A549 (cell line): ENCODE measurements around the gene ARHGEF7. TPM values are rescaled to one million over a fixed set of nuclear protein-coding genes. Genes with fewer than 3 reads are reported as not detected.

ENCODE experiments used
- ATAC-seq, 2 experiments: fragments of 200-7000 bp in 1 of 2; fragments of >200 bp in 1 of 2; cut with Nextera tagmentation in 1 of 2; cut with Tn5 transposase in 1 of 2; 3 replicates each; pipeline versions ENCODE4 v1.8.0 to v1.9.1; 2018 to 2020; ENCODE audit warnings: mild to moderate bottlenecking in 1 of 2, moderate library complexity in 1 of 2
- CTCF ChIA-PET: fragments of 300-600 bp; sonication (Branson Sonifier 250); formaldehyde crosslinking; extraction: SDS; loops from one replicate; lab custom pipeline; 2021; ENCODE audit warnings: antibody characterized with exemption, inconsistent platforms; lab: Yijun Ruan, JAX
- POLR2A ChIA-PET: fragments of 350-600 bp; formaldehyde crosslinking; extraction: SDS; loops from one replicate; lab custom pipeline; 2021; ENCODE audit warnings: antibody characterized with exemption, inconsistent platforms; lab: Yijun Ruan, JAX
- DNase-seq, 2 experiments: peaks; one replicate each; pipeline versions ENCODE4 v3.0.0 to v3.0.0-alpha.2; 2011 to 2016; ENCODE audit warnings: low read depth in 1 of 2, low spot score in 1 of 2
- FAIRE-seq: peaks from 2 replicates; lab custom pipeline; 2011; peaks lifted over from hg19 to GRCh38; lab: Jason Lieb, UNC
- H3K27ac ChIP-seq, 2 experiments: fragments of >200 bp; sonication (Bioruptor Twin); formaldehyde crosslinking; 3 replicates each; pipeline ENCODE4 v1.5.1; 2016 to 2017
- H3K4me1 ChIP-seq: fragments of >200 bp; sonication (Bioruptor Twin); formaldehyde crosslinking; 3 replicates; pipeline ENCODE4 v1.6.1; 2016
- H3K4me2 ChIP-seq: fragments of >200 bp; sonication (Bioruptor Twin); formaldehyde crosslinking; 3 replicates; pipeline ENCODE4 v1.6.1; 2016
- H3K4me3 ChIP-seq: fragments of >200 bp; sonication (Bioruptor Twin); formaldehyde crosslinking; 3 replicates; pipeline ENCODE4 v1.5.1; 2016
- H3K9me3 ChIP-seq: fragments of >200 bp; sonication (Bioruptor Twin); formaldehyde crosslinking; 3 replicates; pipeline ENCODE4 v1.6.1; 2016
- ATOH8 ChIP-seq: fragments of 250-450 bp; sonication (Bioruptor Pico); IDR thresholded peaks from 2 replicates; pipeline ENCODE4 v1.5.0; 2020; ENCODE audit warnings: low read depth, mild to moderate bottlenecking, moderate library complexity
- BHLHE40 ChIP-seq: IDR thresholded peaks from 2 replicates; pipeline ENCODE4 v1.6.1; 2012; ENCODE audit warnings: low read depth, low read length, inconsistent platforms
- CBX2 ChIP-seq: fragments of 200-600 bp; sonication (generic); IDR thresholded peaks from 2 replicates; pipeline ENCODE4 v1.6.1; 2016; ENCODE audit warnings: low read depth, mild to moderate bottlenecking, borderline replicate concordance
- CHD2 ChIP-seq: fragments of 150-350 bp; IDR thresholded peaks from 2 replicates; pipeline ENCODE4 v1.6.1; 2014; ENCODE audit warnings: low read length; ENCODE audit not compliant: partially characterized antibody
- CHD4 ChIP-seq: fragments of 200-600 bp; sonication (generic); IDR thresholded peaks from 2 replicates; pipeline ENCODE4 v1.6.1; 2016; ENCODE audit warnings: antibody characterized with exemption, mild to moderate bottlenecking, borderline replicate concordance
- CTCF ChIP-seq: fragments of >200 bp; sonication (Bioruptor Twin); formaldehyde crosslinking; IDR thresholded peaks from 3 replicates; pipeline ENCODE4 v1.5.1; 2016
- EHMT2 ChIP-seq: fragments of 200-600 bp; sonication (generic); IDR thresholded peaks from 2 replicates; pipeline ENCODE4 v1.6.1; 2016; ENCODE audit warnings: antibody characterized with exemption, low read depth, mild to moderate bottlenecking, moderate library complexity
- EP300 ChIP-seq, 2 experiments: fragments of >200 bp; sonication (Bioruptor Twin); formaldehyde crosslinking; IDR thresholded peaks; 2 replicates in 1 of 2; 3 replicates in 1 of 2; pipeline ENCODE4 v1.6.1; 2016 to 2017
- ESRRA ChIP-seq: fragments of 150-350 bp; IDR thresholded peaks from 2 replicates; pipeline ENCODE4 v1.6.1; 2014; ENCODE audit warnings: mild to moderate bottlenecking, low read length, borderline replicate concordance
- FOSB ChIP-seq: fragments of 250-450 bp; sonication (Bioruptor Pico); IDR thresholded peaks from 2 replicates; pipeline ENCODE4 v1.5.0; 2020; ENCODE audit warnings: mild to moderate bottlenecking, moderate library complexity
- FOSL2 ChIP-seq, 2 experiments: fragments of 450-650 bp in 1 of 2; fragments of >200 bp in 1 of 2; sonication (Bioruptor Twin) in 1 of 2; formaldehyde crosslinking; IDR thresholded peaks; 2 replicates each; pipeline versions ENCODE4 v1.5.0 to v1.6.1; 2016 to 2020; ENCODE audit warnings: mild to moderate bottlenecking in 1 of 2, moderate library complexity in 1 of 2
- FOXS1 ChIP-seq: fragments of 250-450 bp; sonication (Bioruptor Pico); IDR thresholded peaks from 2 replicates; pipeline ENCODE4 v1.5.0; 2020; ENCODE audit warnings: mild to moderate bottlenecking, moderate library complexity
- HES2 ChIP-seq: fragments of >200 bp; sonication (Bioruptor Twin); formaldehyde crosslinking; IDR thresholded peaks from 2 replicates; pipeline ENCODE4 v1.6.1; 2016
- HEYL ChIP-seq: fragments of 250-450 bp; sonication (Bioruptor Pico); IDR thresholded peaks from 2 replicates; pipeline ENCODE4 v1.8.0; 2021; ENCODE audit warnings: mild to moderate bottlenecking, moderate library complexity
- JUN ChIP-seq, 2 experiments: fragments of >200 bp; sonication (Bioruptor Twin); formaldehyde crosslinking; IDR thresholded peaks; 2 replicates in 1 of 2; 3 replicates in 1 of 2; pipeline ENCODE4 v1.6.1; 2016 to 2017
- KDM5A ChIP-seq: fragments of 200-600 bp; sonication (generic); IDR thresholded peaks from 2 replicates; pipeline ENCODE4 v1.6.1; 2016; ENCODE audit warnings: antibody characterized with exemption, mild to moderate bottlenecking
- MAX ChIP-seq: IDR thresholded peaks from 2 replicates; pipeline ENCODE4 v1.6.1; 2012
- MAZ ChIP-seq: fragments of 150-350 bp; IDR thresholded peaks from 2 replicates; pipeline ENCODE4 v1.6.1; 2014; ENCODE audit warnings: antibody characterized with exemption, low read depth, low read length, borderline replicate concordance
- MYC ChIP-seq: IDR thresholded peaks from 2 replicates; pipeline ENCODE4 v1.6.1; 2012; ENCODE audit warnings: mild to moderate bottlenecking, inconsistent platforms, low read length, improper control_type of control experiment, borderline replicate concordance
- NFE2L2 ChIP-seq: fragments of 150-350 bp; conservative IDR thresholded peaks from 2 replicates; pipeline ENCODE4 v1.6.1; 2014; ENCODE audit warnings: low read length
- NPAS2 ChIP-seq: fragments of 250-450 bp; sonication (Bioruptor Pico); IDR thresholded peaks from 2 replicates; pipeline ENCODE4 v1.8.0; 2022; ENCODE audit warnings: mild to moderate bottlenecking, moderate library complexity, borderline replicate concordance
- PHF8 ChIP-seq: fragments of 200-600 bp; sonication (generic); IDR thresholded peaks from 2 replicates; pipeline ENCODE4 v1.6.1; 2016; ENCODE audit warnings: low read depth, mild to moderate bottlenecking, antibody characterized with exemption, moderate library complexity, borderline replicate concordance
- RARB ChIP-seq: fragments of 250-450 bp; sonication (Bioruptor Pico); IDR thresholded peaks from 2 replicates; pipeline ENCODE4 v1.8.0; 2021; ENCODE audit warnings: mild to moderate bottlenecking, moderate library complexity
- RCOR1 ChIP-seq: fragments of 150-350 bp; IDR thresholded peaks from 2 replicates; pipeline ENCODE4 v1.6.1; 2014; ENCODE audit warnings: antibody characterized with exemption, low read length, low read depth
- RFX5 ChIP-seq: fragments of 450-650 bp; IDR thresholded peaks from 2 replicates; pipeline ENCODE4 v1.7.1; 2014; ENCODE audit warnings: antibody characterized with exemption, mild to moderate bottlenecking, moderate library complexity
- RNF2 ChIP-seq: fragments of 200-600 bp; sonication (generic); IDR thresholded peaks from 2 replicates; pipeline ENCODE4 v1.6.1; 2016; ENCODE audit warnings: low read depth, mild to moderate bottlenecking, antibody characterized with exemption, moderate library complexity, borderline replicate concordance
- SREBF2 ChIP-seq: fragments of 450-650 bp; IDR thresholded peaks from 2 replicates; pipeline ENCODE4 v1.6.1; 2014; ENCODE audit warnings: mild to moderate bottlenecking, moderate library complexity
- USF2 ChIP-seq: fragments of 450-650 bp; IDR thresholded peaks from 2 replicates; pipeline ENCODE4 v1.6.1; 2014; ENCODE audit warnings: antibody characterized with exemption
- ZC3H11A ChIP-seq: fragments of 450-650 bp; IDR thresholded peaks from 2 replicates; pipeline ENCODE4 v1.6.1; 2014; ENCODE audit warnings: antibody characterized with exemption, mild to moderate bottlenecking
- ZFP36 ChIP-seq: fragments of 450-650 bp; IDR thresholded peaks from 2 replicates; pipeline ENCODE4 v1.6.1; 2014; ENCODE audit warnings: borderline replicate concordance; ENCODE audit not compliant: partially characterized antibody
- ZSCAN20 ChIP-seq: fragments of 250-450 bp; sonication (Bioruptor Pico); IDR thresholded peaks from 2 replicates; pipeline ENCODE4 v1.8.0; 2022; ENCODE audit warnings: mild to moderate bottlenecking, moderate library complexity
- WGBS: methylation state at CpG from one replicate; pipeline ENCODE4 v1.1.6; 2017; ENCODE audit errors: missing lambda C conversion rate; 5-methylcytosine and 5-hydroxymethylcytosine counted together
- polyA plus RNA-seq, 4 experiments: library from polyadenylated mRNA; depleted of rRNA in 3 of 4; stranded (reverse); fragments of >200 nt; fragmentation: RNase III in 1 of 4; extraction: RNeasy Plus Mini Kit Qiagen cat#74134 plus additional on column Dnase treatment in 1 of 4; gene quantifications; 2 replicates in 3 of 4; 3 replicates in 1 of 4; pipeline ENCODE4 v1.2.3, GENCODE V29; 2011 to 2017

The ARHGEF7 gene
- polyA plus RNA-seq, 2 of the 4 experiments (the other 2 are of a cell fraction): 21.1 to 23.1 TPM

- Histone ChIP-seq H3K4me1 (no peaks in the 10 kb centered on the region), H3K4me2 (no peak overlapping the region), H3K27ac (no peak overlapping the region), H3K4me3 (no peak overlapping the region), H3K9me3 (no peaks in the 10 kb centered on the region)
- FAIRE-seq (no peak), DNase-seq (no peak), ATAC-seq (no peak)
- ChIA-PET CTCF (no interaction called here), POLR2A (no interaction called here)
- no peak for TF ChIP-seq RFX5
- TF ChIP-seq ZC3H11A: no peak
- no peak for TF ChIP-seq KDM5A
- TF ChIP-seq FOSB (CRISPR knock-in tag): no peak
- no peak for TF ChIP-seq MAX
- no peak for TF ChIP-seq CBX2
- no peak for TF ChIP-seq ZSCAN20 (CRISPR knock-in tag)
- TF ChIP-seq HEYL (CRISPR knock-in tag): no peak
- no peak for TF ChIP-seq ATOH8
- TF ChIP-seq PHF8: no peak
- no peak for TF ChIP-seq NPAS2
- no peak for TF ChIP-seq MYC
- TF ChIP-seq SREBF2: no peak
- TF ChIP-seq FOXS1 (CRISPR knock-in tag): no peak
- no peak for TF ChIP-seq RNF2
- no peak for TF ChIP-seq ESRRA
- WGBS: 92% methylated on average over 9 of the region's 11 CpGs
Observed at GRCh38 chr13:111303559-111303958, 188.4 kb downstream of the ARHGEF7 start.

GRCh38 chr13:111304041-111304544 lies 189.0 kb downstream of the ARHGEF7 start:
- ATAC-seq: no peak
- H3K4me1 ChIP-seq: no peaks in the 10 kb centered on the region
- no peak for FAIRE-seq
- H3K4me3 ChIP-seq: no peak overlapping the region
- no peak overlapping the region for H3K27ac ChIP-seq
- DNase-seq: no peak
- 94% methylated on average over 15 of the region's 15 CpGs for WGBS
- H3K4me2 ChIP-seq: no peak overlapping the region
- TF ChIP-seq BHLHE40: no peak
- no peak for TF ChIP-seq RCOR1
- no peak for TF ChIP-seq RNF2
- TF ChIP-seq NFE2L2: no peak
- no peak for TF ChIP-seq CHD4
- no peak for TF ChIP-seq USF2
- TF ChIP-seq FOSL2 (IDR thresholded peaks at IDR 0.05): no peak
- no peak for TF ChIP-seq FOSL2 (CRISPR knock-in tag; IDR thresholded peaks at IDR 0.05)
- no peak for TF ChIP-seq ZFP36
- no peak for TF ChIP-seq FOXS1 (CRISPR knock-in tag)
- TF ChIP-seq EHMT2: no peak
- no peak for TF ChIP-seq CHD2
- no peak for TF ChIP-seq CTCF
- TF ChIP-seq ESRRA: no peak
- no peak for TF ChIP-seq EP300 (IDR thresholded peaks at IDR 0.05)
- TF ChIP-seq JUN (IDR thresholded peaks at IDR 0.05): no peak
- TF ChIP-seq MAZ: no peak
- no peak for TF ChIP-seq HEYL (CRISPR knock-in tag)
- no peak for TF ChIP-seq HES2
- TF ChIP-seq RARB: no peak
- ChIA-PET POLR2A (no interaction called here), CTCF (no interaction called here)
- no peaks in the 10 kb centered on the region for H3K9me3 ChIP-seq
